Measurements from ENCODE around the gene EPM2A.

The EPM2A gene

GRCh38 chr6:145660676-145661075 lies 74.6 kb downstream of the EPM2A start:
- ChIA-PET POLR2A (no interaction called here), CTCF (no interaction called here)
- no peak for DNase-seq (ENCODE audit: extremely low spot score)
- TF ChIP-seq BHLHE40 (IDR thresholded peaks at IDR 0.05; ENCODE audit: borderline replicate concordance), result no peak

GRCh38 chr6:145656128-145656527 lies 79.2 kb downstream of the EPM2A start:
- TF ChIP-seq ZNF384 (IDR thresholded peaks at IDR 0.05), result no peak
- no peak for TF ChIP-seq L3MBTL2 (conservative IDR thresholded peaks at IDR 0.05)
- TF ChIP-seq SUZ12 (IDR thresholded peaks at IDR 0.05), result no peak
- TF ChIP-seq NFRKB (IDR thresholded peaks at IDR 0.05), result no peak
- no peak for TF ChIP-seq HDGF (IDR thresholded peaks at IDR 0.05; ENCODE audit: borderline replicate concordance)
- no peak for TF ChIP-seq ARNT (IDR thresholded peaks at IDR 0.05)
- no peak for TF ChIP-seq LEF1 (IDR thresholded peaks at IDR 0.05; ENCODE audit: borderline replicate concordance)
- TF ChIP-seq FOXA1 (IDR thresholded peaks at IDR 0.05), result no peak
- TF ChIP-seq BHLHE40 (IDR thresholded peaks at IDR 0.05; ENCODE audit: borderline replicate concordance), result no peak
- TF ChIP-seq PKNOX1 (IDR thresholded peaks at IDR 0.05), result no peak
- no peak for TF ChIP-seq SP1 (IDR thresholded peaks at IDR 0.05)
- TF ChIP-seq ELF4 (IDR thresholded peaks at IDR 0.05), result no peak
- no peak for TF ChIP-seq FOXM1 (IDR thresholded peaks at IDR 0.05; ENCODE audit: borderline replicate concordance)
- no peak for TF ChIP-seq TARDBP (IDR thresholded peaks at IDR 0.05)
- no peak for TF ChIP-seq CTBP1 (IDR thresholded peaks at IDR 0.05; ENCODE audit: borderline replicate concordance)
- no peak for DNase-seq (ENCODE audit: extremely low spot score)
- ChIA-PET POLR2A (no interaction called here), CTCF (no interaction called here)

- ChIA-PET POLR2A (no interaction called here), CTCF (no interaction called here)
- TF ChIP-seq BHLHE40 (IDR thresholded peaks at IDR 0.05; ENCODE audit: borderline replicate concordance) (no peak), ZNF384 (IDR thresholded peaks at IDR 0.05) (no peak), TARDBP (IDR thresholded peaks at IDR 0.05) (no peak), ELF4 (IDR thresholded peaks at IDR 0.05) (no peak), NFRKB (IDR thresholded peaks at IDR 0.05) (no peak), FOXK2 (IDR thresholded peaks at IDR 0.05) (no peak), L3MBTL2 (conservative IDR thresholded peaks at IDR 0.05) (no peak)
- no peak for DNase-seq (ENCODE audit: extremely low spot score)
Observed at GRCh38 chr6:145652572-145652971, 82.7 kb downstream of the EPM2A start.

- POLR2A ChIA-PET, result no interaction called here
- TF ChIP-seq NFRKB (IDR thresholded peaks at IDR 0.05) (no peak), ZNF384 (IDR thresholded peaks at IDR 0.05) (no peak), SP1 (IDR thresholded peaks at IDR 0.05) (no peak), PKNOX1 (IDR thresholded peaks at IDR 0.05) (no peak), FOXM1 (IDR thresholded peaks at IDR 0.05; ENCODE audit: borderline replicate concordance) (no peak), FOXK2 (IDR thresholded peaks at IDR 0.05) (no peak), LEF1 (IDR thresholded peaks at IDR 0.05; ENCODE audit: borderline replicate concordance) (no peak), ELF4 (IDR thresholded peaks at IDR 0.05) (no peak), HDGF (IDR thresholded peaks at IDR 0.05; ENCODE audit: borderline replicate concordance) (no peak), FOXA1 (IDR thresholded peaks at IDR 0.05) (no peak)
- no peak for DNase-seq (ENCODE audit: extremely low spot score)
- CTCF ChIA-PET, result no interaction called here
Observed at GRCh38 chr6:145651988-145652387, 83.3 kb downstream of the EPM2A start.

DNA sequence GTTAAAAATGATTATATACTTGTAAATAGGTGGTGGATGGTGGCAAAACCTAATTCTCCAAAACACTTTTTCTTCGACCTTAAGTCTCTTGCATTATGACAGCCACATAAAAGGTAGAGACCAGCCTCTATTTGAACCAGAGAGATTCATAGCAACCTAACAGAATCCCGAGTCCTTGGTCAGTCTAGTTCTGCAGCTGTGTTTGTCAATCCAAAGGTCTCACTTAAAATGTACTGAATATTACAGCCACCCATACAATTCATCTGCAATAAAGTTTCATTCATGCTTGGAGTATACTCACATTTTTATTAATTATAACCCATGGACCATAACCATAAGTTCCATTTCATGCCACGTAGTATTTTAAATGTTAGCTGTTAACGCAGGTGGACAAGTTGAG lies 87.2 kb downstream of the EPM2A start:
- ChIA-PET CTCF (interaction anchor here (0.7 to 0.9 kb wide), 2 partner anchors 12 to 32 kb away, joined by 3 to 4 read pairs; no protein-coding TSS in a partner anchor), POLR2A (no interaction called here)
- no peak for TF ChIP-seq NFRKB (IDR thresholded peaks at IDR 0.05)
- TF ChIP-seq FOXA1 (IDR thresholded peaks at IDR 0.05), result no peak
- TF ChIP-seq ELF4 (IDR thresholded peaks at IDR 0.05), result no peak
- no peak for TF ChIP-seq FOXK2 (IDR thresholded peaks at IDR 0.05)
- TF ChIP-seq LEF1 (IDR thresholded peaks at IDR 0.05; ENCODE audit: borderline replicate concordance), result no peak
- TF ChIP-seq SUZ12 (IDR thresholded peaks at IDR 0.05), result no peak
- no peak for TF ChIP-seq ARNT (IDR thresholded peaks at IDR 0.05)
- TF ChIP-seq BHLHE40 (IDR thresholded peaks at IDR 0.05; ENCODE audit: borderline replicate concordance), result no peak
- no peak for TF ChIP-seq ZNF384 (IDR thresholded peaks at IDR 0.05)
- TF ChIP-seq CTBP1 (IDR thresholded peaks at IDR 0.05; ENCODE audit: borderline replicate concordance), result no peak
- no peak for TF ChIP-seq TARDBP (IDR thresholded peaks at IDR 0.05)
- TF ChIP-seq PKNOX1 (IDR thresholded peaks at IDR 0.05), result no peak
- TF ChIP-seq HDGF (IDR thresholded peaks at IDR 0.05; ENCODE audit: borderline replicate concordance), result no peak
- TF ChIP-seq FOXM1 (IDR thresholded peaks at IDR 0.05; ENCODE audit: borderline replicate concordance), result no peak
- TF ChIP-seq L3MBTL2 (conservative IDR thresholded peaks at IDR 0.05), result no peak
- TF ChIP-seq SP1 (IDR thresholded peaks at IDR 0.05), result no peak
- DNase-seq (ENCODE audit: extremely low spot score), result no peak

- DNase-seq (ENCODE audit: extremely low spot score), result no peak
- ChIA-PET CTCF (no interaction called here), POLR2A (no interaction called here)
- TF ChIP-seq TARDBP (IDR thresholded peaks at IDR 0.05) (no peak), BHLHE40 (IDR thresholded peaks at IDR 0.05; ENCODE audit: borderline replicate concordance) (no peak), L3MBTL2 (conservative IDR thresholded peaks at IDR 0.05) (no peak), FOXM1 (IDR thresholded peaks at IDR 0.05; ENCODE audit: borderline replicate concordance) (no peak), NFRKB (IDR thresholded peaks at IDR 0.05) (no peak), FOXK2 (IDR thresholded peaks at IDR 0.05) (no peak), FOXA1 (IDR thresholded peaks at IDR 0.05) (no peak), HDGF (IDR thresholded peaks at IDR 0.05; ENCODE audit: borderline replicate concordance) (no peak), SP1 (IDR thresholded peaks at IDR 0.05) (no peak), ARNT (IDR thresholded peaks at IDR 0.05) (no peak), SUZ12 (IDR thresholded peaks at IDR 0.05) (no peak), ELF4 (IDR thresholded peaks at IDR 0.05) (no peak), PKNOX1 (IDR thresholded peaks at IDR 0.05) (no peak), LEF1 (IDR thresholded peaks at IDR 0.05; ENCODE audit: borderline replicate concordance) (no peak)
Observed at GRCh38 chr6:145647602-145648001, 87.7 kb downstream of the EPM2A start.

All from HEK293T (cell line).